DMS114 treated with DMSO at 0.1 percent for 48 hours (cell line): ENCODE results near the gene KDM6A.
A peak's percentile ranks its signal among the peaks of the same experiment; 100 is the strongest.
"Not testable (repeated sequence)": the region's sequence is repeated elsewhere in the genome, so short reads cannot be mapped to it uniquely, and the experiment has no call there.

ENCODE experiments used
- DNase-seq: peaks from one replicate; lab custom pipeline; 2025; ENCODE audit not compliant: unreplicated experiment; lab: John Stamatoyannopoulos, UW

Gene KDM6A

DNA sequence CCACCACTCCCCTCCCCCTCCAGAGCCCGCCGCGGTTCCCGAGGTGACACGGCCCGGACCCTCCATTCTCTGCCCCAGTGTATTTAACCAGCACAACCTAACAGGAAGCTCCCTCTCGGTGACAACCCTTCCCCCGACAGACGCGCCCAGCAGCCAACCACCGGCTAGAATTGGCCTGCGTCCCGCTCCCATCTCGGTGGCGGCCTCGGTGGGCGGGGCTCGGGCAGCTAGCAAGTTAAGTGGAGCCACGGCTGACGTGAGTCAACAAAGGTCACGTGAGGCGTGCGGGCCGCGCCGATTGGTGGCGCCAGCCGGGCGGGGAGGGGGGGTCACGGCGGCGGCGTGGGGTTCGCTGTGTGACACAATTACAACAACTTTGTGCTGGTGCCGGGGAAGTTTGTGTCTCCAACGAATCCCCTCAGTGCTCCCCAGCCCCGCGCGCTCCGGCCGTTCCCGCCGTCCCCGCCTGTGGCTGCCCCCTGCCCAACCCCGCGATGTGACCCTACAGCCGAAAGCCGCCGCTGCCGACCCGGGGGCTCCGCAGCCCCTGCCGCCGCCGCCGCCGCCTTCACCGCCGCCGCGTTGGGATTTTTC is at the start of gene KDM6A:
Gene KDM6A (plus strand): TSS at position 368 of the 594 bp plus-strand sequence. CDS start 364 bp downstream, outside the sequence.
- peak; percentile 86 for DNase-seq

DNA sequence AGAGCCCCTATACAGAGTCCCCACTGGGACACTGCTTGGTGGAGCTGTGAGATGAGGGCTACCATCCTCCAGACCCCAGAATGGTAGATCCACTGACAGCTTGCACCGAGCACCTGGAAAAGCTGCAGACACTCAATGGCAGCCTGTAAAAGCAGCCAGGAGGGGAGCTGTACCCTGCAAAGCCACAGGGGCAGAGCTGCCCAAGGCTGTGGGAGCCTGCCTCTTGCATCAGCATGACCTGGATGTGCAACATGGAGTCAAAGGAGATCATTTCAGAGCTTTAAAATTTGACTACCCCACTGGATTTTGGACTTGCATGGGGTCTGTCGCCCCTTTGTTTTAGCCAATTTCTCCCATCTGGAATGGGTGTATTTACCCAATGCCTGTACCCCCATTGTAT is 49.8 kb upstream of the KDM6A start:
- DNase-seq, result not testable (repeated sequence)

DNA sequence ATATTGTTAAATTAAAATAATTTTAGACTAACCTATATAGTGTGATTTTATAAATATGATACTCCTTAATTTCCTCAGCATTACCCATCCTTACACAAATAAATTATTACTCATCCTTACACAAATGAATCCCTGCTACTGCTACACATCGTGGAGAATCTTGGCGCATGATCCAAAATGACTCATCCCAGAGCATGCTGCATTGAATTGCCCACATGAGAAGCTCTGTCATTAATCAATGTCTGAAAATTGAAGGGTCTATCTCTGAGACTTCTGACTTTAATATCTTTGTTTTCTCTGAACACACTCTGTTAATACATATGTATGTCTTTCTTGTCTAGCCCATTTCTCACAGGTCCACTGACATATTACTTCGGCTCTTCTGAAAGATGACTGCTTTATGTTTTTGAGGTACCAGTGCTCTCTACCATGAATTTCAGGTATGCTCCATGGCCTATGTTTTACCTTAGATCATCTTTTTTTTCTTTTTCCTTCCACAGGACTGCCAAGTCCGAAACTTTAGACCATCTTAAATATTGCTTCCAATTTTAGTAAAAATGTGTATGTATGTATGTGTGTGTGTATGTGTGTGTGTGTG is 44.9 kb upstream of the KDM6A start:
- no peak for DNase-seq

DNA sequence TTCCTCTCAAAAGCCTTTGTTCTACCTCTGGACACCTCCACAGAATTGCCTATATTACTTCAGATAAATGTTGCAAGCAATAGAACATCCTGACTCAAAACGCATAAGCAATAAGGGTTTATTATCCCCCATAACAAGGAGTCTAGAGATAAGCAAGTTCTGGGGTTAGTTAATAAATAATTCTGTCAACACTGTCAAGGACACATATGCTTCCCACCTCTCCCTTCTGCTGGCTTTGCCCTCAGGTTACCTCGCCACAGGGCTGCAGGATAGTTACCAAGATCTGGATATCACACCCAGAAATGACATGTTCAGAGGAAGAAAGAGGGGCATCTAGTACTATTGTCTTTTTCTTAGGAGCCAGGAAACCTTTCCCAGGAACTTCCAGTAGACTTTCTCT is 43.2 kb upstream of the KDM6A start:
- no peak for DNase-seq

DNA sequence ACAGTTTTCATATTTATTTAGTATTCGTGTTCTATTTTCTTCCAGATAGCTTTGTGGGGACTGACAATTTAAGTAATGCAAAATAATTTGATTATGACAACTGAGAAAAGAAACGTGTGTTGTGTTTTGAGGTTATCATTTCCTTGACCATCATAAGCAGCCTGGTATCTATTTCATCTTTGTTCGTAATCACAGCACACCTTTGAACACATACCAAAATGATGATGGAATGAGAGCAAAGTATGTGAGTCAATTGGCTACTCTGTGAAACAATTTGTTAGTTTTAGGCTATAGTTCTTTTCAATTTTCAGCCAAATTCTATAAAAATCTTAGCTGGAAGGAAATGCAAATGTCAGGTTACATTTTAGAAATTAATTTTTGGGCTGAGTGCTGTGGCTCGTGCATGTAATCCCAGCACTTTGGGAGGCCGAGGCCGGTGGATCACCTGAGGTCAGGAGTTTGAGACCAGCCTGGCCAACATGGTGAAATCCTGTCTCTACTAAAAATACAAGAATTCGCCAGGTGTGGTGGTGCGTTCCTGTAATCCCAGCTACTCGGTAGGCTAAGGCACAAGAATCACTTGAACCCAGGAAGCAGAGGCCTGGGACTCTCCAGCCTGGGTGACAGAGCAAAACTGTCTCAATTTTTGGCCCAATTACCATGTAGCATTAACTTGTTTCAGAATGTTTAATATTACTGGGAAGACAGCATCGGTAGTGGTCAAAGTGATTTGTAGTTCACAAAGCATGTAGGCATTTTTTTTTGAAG is 30.3 kb upstream of the KDM6A start:
- DNase-seq, result no peak

DNA sequence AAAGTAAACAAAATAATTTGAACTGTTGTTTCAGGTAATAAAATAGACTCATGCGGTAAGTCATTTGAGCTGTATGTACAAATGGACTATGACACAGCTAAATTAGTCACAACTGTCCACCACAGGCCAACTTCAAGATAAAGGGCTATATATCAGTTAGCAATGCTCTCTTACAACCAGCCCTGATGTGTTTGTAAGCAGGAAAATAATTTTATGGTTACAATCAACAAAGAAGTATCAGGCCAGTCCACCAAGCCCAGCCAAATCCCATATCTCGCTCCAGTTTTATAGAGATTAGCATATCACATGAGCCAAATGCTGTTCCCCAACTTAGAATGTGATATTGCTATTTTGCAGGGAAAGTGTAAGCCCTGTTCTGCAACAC is 29.7 kb upstream of the KDM6A start:
- DNase-seq, result no peak

DNA sequence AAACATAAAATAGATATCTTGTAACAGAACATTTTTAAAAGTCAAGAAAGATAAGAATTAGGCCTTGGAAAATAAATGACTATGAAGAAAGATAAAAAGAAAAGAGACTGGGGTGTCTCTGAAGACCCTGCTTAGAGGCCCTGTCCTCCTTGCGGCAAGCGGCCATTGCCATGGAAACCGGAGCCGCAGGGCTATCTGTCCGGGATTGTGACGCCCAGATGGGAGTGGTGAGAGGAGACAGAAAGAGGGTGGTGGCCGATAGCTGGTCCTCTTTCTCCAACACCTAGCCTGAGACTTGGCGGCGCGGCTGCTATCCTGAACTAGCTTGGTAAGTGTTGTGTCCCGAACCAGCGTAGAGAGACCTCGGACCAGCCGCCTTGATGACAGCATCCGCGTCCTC is 29.2 kb upstream of the KDM6A start, which contains the start of gene DUSP21:
Gene DUSP21 (plus strand): TSS at position 269 of the 400 bp plus-strand sequence. CDS start 112 bp downstream, at position 381.
- DNase-seq, result no peak

DNA sequence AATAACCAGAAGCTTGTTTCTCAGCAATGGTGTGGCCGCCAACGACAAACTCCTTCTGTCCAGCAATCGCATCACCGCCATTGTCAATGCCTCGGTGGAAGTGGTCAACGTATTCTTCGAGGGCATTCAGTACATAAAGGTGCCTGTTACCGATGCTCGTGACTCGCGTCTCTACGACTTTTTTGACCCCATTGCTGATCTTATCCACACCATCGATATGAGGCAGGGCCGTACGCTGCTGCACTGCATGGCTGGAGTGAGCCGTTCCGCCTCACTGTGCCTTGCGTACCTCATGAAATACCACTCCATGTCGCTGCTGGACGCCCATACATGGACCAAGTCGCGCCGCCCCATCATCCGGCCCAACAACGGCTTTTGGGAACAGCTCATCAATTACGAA is 28.8 kb upstream of the KDM6A start:
- DNase-seq, result no peak

DNA sequence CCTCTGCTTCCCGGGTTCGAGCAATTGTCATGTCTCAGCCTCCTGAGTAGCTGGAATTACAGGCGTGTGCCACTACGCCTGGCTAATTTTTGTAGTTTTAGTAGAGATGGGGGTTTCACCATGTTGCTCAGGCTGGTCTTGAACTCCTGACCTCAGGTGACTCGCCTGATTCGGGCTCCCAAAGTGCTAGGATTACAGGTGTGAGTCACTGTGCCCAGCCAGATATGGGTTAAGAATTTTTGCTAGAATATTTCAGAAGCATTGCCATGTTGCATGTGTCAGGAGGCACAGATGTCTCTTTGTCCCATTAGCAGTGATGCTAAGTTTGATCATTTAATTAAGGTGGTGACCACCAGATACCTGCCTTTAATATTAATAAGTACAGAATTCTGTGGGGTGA is 22.1 kb upstream of the KDM6A start:
- DNase-seq, result not testable (repeated sequence)

DNA sequence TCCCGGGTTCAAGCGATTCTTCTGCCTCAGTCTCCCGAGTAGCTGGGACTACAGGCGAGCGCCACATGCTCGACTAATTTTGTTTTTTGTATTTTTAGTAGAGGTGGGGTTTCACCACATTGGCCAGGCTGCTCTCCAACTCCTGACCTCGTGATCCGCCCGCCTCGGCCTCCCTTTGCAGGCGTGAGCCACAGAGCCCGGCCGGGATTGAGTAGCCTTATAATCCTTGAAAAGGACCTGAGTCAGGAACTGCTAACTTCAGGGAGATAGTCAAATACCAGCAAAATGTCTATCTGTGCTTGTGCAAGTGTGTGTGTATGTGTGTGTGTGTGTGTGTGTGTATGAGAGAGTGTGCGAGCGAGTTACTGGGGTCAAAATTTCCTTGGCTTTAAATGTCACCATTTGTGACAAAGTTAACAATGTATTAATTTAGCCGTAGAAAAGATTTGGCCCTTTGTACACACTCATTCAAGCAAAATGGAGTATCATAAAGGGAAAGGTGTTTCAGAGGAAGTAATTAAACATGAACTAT is 1.8 kb upstream of the KDM6A start:
- no peak for DNase-seq

DNA sequence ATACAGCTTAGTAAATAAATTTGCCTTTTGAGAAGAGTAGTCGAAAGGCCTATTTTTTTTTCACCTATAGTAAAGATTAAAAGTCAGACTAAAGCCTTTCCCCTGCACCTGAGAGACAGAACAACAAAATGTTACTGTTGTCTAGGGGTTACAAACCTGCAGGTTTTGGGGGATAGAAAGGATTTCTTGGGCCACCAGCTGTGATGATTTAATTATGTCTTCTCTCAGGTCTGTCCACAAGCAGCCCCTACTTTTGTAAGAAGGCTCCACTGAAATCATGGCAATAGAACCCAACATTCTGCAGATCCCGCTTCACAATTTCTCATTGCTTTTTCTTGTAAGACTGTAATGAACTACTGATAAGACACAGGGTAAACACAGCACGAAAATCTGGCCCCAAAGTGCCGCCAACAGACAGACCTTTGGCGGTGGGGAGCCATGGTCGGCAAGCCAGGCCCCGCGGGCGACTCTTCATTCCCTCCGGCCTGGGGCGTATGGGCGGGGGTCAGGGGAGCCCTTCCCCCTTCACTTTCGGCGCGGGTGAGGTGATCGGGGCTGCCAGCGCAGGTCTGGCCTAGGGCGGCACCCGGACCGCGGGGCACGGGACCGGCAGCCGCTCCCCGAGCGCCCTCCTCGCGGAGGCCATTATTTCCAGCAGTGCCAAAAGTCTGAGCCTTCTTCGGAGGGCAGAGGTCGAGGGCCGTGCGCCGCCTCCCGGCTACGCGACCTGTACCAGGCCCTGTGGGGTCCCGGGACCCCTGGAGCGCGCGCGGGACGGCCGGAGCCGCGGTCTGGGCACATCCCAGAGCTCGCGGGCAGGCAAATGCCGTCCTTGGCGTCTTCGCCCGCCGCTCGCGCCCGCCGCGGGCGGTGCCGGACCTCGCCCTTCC is 812 bp upstream of the KDM6A start:
- DNase-seq, result no peak

DNA sequence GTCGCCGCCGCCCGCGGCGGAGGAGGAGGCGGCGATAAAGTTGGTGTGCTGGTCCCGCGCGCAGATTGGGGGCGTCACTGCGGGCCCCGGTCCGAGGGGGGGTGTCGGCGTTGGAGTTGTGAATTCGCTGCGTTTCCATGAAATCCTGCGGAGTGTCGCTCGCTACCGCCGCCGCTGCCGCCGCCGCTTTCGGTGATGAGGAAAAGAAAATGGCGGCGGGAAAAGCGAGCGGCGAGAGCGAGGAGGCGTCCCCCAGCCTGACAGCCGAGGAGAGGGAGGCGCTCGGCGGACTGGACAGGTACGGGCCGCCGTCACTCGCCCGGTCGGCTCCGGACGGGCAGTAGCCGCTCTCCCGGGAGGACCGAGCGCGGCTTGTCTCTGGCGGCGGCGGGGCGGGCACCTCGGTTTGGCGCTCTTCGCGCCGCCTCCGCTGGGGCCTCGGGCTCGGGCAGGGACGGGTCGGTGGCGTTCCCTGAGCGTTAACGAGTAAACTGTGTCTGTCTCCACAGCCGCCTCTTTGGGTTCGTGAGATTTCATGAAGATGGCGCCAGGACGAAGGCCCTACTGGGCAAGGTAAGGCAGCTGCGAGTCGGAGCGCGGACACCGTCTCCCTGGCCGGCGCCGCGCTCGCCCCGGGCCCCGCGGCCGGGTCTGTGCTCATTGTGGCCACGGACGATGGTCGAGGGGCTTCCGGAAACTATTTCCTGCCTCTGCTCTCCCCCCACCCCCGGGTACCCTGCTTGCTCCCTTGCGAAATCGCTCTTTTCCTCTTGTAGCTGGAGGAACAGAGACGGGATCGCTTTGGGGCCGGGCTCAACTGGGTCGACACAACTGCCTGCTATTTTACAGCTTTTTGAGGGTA is 658 bp downstream of the KDM6A start:
- peak; percentile 6 for DNase-seq

DNA sequence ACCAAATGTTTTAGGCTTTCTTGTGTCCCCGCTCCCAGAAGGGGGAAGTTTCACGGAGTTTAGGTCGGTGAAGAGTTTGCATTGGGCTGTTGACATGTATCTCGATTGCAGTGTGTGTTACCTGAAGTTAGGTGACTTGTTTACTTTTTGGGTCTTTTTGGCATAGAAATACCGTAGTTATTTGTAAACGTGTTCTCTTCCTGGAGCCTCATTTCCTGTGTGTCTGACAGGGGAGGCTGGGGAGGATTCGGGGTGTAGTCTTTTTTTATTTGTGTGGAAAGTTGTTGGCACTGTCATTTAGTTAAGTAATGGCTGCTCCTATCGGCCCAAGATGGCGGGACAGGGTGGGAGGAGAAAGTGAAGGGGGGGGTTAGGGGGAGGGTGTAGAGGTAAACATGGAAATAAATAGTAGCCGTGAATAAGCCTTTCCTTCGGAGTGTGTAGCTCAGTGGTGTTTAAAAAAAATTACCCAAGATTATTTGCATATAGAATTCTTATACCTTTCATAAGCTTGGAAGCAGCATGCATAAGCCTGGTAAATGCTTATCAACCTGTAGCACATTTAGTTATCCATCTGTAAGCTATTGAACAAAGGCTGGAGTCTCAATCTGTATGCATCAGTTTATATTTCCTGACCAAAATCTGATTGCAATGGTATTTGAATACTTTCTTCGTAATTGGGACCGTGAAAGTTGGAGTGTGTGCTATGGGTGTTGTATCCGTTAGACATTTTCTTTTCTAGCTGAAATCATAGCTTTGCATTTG is 1.6 kb downstream of the KDM6A start:
- DNase-seq, result peak; percentile 25

DNA sequence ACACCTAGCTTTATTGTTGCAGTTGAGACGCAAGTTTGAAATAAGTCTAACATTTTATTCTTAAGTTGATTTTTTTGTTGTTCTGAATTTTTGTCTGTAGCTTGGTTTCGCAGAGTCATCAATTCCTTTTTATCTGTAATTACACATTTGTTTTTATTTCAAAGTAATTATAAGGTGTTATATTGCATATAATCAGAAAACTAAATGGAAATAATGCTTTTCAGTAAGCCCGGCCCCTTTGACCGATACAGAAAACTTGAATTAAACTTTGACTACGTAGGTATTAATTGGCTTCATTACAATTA is 2.1 kb downstream of the KDM6A start:
- DNase-seq, result no peak

DNA sequence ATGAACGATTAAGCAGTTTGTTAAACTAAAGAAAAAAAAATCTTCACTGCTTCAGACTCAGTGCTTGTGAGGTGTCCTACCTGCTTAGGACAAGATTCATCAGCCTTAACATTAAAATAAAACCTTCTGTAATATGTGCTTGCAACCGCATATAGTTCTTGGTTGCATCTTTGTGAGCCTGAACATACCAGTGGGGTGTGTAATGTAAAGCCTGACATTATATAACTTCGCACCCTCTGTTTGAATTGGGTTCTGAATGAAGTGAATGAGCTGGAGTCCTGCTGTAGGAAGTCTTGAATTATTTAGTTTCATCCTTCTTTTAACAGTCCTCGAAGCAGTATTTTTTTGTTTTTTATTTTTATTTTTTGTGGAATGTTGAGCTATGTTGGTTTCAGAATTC is 3.1 kb downstream of the KDM6A start:
- no peak for DNase-seq

DNA sequence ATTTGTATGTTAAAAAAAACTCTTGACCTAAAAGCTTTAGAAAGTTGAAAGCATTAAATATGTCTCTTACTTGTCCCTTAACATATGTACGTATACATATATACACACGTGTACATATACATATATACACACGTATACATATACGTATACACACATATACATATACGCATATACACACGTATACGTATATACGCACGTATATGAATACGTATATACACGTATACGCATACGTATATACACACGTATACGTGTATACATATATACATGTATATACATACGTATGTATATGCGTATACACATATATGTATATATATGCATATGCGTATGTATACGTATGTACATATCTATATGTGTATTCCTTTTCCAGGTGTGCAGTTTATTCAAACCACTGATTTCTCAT is 3.8 kb downstream of the KDM6A start:
- no peak for DNase-seq

DNA sequence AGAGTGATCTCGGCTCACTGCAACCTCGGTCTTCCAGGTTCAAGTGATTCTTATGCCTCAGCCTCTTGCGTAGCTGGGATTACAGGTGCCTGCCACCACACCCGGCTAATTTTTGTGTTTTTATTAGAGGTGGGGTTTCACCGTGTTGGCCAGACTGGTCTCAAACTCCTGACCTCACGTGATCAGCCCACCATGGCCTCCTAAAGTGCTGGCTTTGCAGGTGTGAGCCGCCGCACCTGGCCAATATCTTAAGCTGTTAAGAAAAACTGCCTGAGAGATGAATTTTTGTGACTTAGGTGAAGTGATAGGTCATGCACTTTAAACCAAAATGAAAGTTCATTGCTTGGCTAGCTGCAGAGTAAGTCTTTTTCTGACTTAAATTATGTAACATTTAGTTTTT is 5.8 kb downstream of the KDM6A start:
- no peak for DNase-seq

DNA sequence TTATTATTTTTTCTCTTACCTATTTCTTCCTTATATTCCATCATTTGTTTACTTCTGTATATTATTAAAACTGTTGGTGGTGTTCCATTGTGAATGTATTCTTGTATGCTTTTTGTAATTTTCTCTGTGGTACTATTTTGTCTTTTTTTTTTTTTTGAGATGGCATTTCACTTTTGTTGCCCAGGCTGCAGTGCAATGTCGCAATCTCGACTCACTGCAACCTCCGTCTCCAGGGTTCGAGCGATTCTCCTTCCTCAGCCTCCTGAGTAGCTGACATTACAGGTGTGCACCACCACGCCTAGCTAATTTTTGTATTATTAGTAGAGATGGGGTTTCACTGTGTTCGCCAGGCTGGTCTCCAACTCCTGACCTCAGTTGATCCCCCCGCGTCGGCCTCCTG is 8.6 kb downstream of the KDM6A start:
- DNase-seq, result no peak

DNA sequence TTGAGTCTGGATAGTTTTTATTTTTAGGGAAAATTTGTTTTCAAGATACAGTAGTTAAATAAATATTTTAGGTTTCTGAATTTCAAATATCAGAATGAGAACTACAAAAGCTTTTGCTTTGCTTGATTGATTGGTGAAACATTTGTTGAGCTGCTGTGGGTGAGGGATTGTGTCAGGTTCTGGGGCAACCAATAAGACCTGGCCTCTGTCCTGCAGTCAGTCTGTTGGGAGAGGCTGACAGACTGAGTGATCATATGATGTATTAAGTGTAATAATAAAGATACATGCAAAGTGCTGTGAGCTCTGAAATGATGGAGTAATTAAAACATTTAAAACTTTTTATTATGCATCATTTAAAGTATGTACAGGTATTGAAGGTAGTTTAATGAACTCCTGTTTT is 9.6 kb downstream of the KDM6A start:
- DNase-seq, result no peak

DNA sequence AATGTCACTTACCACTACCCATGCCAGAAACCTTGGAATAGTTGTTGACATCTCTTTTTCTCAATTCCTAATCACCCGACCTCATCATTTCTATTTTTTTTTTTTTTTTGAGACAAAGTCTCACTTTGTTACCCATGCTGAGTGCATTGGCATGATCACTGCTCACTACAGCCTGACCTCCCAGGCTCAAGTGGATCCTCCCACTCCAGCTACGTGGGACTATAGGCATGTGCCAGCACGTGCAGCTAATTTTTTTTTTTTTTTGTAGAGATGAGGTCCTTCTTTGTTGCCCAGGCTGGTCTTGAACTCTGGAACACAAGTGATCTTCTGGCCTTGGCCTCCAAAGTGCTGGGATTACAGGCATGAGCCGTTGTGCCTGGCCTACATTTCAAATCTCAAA is 12.0 kb downstream of the KDM6A start:
- no peak for DNase-seq
